Left renal pelvis (tissue), 4 donors: ENCODE results near the gene RASSF8. TPM values are rescaled to one million over a fixed set of nuclear protein-coding genes. Genes with fewer than 3 reads are reported as not detected.

Experiments used
- DNase-seq, 4 donors: peaks; one replicate each; pipeline ENCODE4 v3.0.0-alpha.2; 2013; ENCODE audit warnings: low read depth in 4 of 4, low spot score in 3 of 4
- polyA plus RNA-seq, 4 donors: library from polyadenylated mRNA; unstranded; fragments of 120-200 nt; gene quantifications; one replicate each; pipeline ENCODE4 v1.2.1, GENCODE V29; 2013; ENCODE audit not compliant: insufficient read length in 4 of 4

The RASSF8 gene
- polyA plus RNA-seq, 4 donors = 61.6 to 76.0 (median 69.8) TPM

DNA sequence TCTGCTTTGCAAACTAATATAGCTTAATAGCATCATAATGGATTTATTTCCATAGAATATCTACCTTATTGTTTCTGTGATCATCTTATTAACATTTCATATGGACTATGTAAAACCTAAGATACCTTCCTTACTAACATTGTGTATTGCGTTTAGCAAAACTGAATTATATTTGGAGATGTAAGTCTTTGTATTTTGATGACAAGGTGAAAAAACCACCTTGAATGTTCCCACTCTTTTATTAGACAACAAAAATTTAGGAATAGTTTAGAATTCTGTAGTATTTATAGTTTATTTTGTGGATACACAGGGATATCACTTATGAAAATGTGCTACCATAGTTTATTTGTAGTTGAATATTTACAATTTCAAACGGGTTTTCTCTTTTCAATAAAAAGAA is 32.0 kb downstream of the RASSF8 start:
- no peak for DNase-seq

GRCh38 chr12:25992026-25992782 is 33.7 kb downstream of the RASSF8 start:
- DNase-seq = no peak

DNA sequence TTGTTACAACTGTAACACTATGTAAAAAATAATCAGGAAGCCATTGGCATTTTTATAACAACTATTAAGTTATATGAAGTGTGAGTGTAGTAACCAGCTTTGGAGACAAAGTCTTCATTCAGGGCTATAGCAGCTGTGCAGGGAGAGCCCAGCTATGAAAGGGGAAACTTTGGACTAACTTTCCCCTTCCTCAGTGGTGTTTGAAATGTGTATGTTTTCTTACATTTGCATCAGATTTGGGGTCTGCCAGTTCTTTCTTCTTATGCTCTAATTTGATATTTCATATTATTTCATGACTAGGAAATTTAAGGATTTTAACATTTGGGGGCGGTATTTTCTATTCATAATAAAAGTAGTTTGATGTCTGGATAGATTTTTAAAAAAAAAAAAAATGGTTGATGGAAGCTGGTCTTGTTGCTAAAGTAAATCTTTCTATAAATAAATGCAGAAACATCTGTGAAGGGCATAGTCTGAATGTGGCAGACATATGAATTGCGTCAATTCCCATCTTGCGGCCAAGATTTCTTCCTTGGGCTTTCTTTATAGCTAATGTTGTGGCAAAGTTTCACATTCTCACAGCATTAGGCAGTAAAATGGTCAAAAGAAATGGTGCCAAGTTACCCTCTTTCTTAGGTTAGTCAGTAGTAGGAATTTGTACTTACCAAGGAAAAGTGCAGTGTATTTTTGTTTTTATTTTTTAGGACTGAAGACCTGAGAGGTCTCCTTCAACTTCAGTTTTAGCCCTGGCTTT is 35.6 kb downstream of the RASSF8 start:
- no peak for DNase-seq

DNA sequence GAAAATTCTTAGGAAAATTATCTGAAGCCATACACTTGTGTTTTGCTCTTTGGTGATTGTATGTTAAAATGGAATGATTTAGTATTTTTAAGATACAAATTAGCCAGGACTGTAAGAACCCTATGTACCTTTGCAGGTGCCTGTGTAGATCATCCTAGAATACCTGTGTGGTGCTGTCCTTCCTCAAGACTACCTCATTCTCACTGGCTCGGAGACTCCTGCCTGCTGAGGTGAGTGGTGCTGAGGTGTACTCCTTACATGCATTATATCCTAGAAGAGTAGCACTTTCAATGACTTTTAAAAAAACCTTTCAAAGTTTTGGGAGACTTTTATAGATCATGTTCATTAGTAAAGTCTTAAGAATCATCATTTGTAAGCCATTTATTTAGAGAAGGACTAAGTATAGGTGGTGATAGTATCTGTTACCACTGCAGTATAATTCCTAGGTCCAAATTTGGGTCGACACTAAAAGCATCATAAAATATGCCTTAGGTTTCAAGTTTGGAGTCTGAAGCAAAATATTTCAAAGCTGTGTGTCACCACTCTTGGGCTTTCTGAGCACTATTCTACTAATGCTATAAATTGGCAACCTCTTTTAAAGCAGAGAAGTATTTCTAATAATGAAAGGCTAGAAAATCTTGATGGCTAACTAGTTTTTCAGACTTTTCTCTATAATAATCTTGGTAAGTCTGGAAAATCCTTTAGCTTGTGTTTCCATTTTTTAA is 36.6 kb downstream of the RASSF8 start:
- DNase-seq = no peak

DNA sequence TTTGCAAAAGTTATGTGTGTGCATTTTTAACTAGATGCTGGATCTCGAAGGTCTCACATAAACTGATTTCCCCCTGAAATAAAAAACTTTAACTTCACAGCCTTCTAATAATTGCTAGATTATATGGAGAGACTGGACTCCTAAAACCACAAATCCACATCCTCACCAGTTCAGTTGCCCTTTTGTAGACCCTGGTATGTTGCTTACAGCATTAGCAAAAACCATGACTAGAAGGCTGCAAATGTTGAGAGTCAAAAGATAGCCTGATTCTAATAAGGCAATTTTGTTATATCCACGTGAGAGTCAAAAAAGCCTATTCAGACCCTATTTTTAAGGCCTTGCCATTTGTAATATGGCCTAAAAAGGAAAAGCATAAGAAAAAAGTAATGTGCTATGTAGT is 37.4 kb downstream of the RASSF8 start:
- DNase-seq = no peak

DNA sequence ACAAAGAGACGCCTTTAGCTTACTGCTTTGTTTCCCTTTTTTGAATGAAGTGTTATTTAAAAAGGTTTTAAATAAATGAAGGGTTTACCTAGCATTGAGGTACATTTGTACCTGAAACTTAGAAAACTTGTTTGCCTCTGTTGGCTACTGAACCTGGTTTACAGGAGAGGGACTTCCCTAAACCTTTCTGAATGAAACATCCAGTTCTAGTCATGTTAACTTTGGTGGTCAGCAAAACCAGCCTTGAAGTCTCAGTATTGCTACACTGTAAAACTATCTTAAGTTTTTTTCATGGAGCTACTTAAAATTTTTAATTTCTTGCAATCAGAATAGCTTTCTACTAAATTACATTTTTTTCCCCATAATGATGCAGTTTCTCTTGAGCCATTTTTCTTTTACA is 38.2 kb downstream of the RASSF8 start:
- DNase-seq = no peak

- DNase-seq = no peak
Measured at GRCh38 chr12:25997201-25997963, 38.9 kb downstream of the RASSF8 start.

GRCh38 chr12:26000898-26001297 is 42.4 kb downstream of the RASSF8 start:
- no peak for DNase-seq

DNA sequence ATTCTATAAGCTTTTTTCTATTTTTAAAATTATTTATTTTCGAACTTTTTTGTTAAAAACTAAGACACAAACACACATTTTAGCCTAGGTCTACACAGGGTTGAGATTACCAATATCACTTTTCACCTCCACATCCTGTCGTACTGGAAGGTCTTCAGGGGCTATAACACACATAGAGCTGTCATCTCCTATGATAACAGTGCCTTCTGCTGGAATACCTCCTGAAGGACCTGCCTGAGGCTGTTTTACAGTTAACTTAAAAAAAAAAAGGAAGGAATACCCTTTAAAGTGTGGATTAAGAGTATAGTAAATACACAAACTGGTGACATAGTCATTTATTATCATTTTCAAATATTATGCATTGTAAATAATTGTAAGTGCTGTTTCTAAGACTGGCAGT is 43.0 kb downstream of the RASSF8 start:
- DNase-seq = no peak

- DNase-seq = no peak
Measured at GRCh38 chr12:26003065-26003464, 44.6 kb downstream of the RASSF8 start.

DNA sequence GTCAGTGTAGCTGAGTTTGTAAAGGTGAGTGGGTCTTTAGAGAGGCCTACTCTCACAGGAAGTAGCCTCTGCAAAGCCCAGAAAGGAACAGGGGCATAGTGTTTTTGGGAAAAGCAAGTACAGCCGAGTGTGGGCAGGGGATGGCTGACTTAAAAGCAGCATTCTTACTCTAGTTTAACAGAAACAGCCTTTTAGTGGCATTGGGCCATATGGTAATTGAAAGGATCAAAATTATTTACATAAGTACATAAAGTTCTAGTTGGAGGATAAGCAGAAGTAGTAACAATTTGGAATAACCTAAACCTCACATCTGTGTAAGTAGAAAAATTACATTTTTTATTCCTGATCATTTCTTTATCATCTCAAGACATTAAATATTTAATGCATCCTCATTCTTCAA is 49.1 kb downstream of the RASSF8 start:
- DNase-seq = no peak

DNA sequence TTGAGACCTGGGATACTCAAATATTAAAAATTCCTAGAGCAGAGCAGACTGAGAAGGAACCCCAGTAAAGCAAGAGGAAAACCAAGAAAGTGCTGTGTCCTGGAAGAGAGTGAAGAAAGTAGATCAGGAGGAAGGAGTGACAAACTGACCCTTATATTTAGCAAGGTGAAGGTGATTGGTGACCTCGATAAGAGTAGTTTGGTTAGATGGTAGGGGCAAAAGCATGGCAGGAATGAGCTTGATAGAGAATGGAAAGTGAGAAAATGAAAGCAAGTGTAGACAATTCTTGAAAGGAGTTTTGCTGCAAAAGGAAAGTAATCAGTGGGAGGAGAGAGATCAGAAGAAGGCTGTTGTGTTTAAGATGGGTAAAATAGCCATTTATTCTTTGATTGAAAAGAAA is 51.1 kb downstream of the RASSF8 start:
- DNase-seq = no peak

DNA sequence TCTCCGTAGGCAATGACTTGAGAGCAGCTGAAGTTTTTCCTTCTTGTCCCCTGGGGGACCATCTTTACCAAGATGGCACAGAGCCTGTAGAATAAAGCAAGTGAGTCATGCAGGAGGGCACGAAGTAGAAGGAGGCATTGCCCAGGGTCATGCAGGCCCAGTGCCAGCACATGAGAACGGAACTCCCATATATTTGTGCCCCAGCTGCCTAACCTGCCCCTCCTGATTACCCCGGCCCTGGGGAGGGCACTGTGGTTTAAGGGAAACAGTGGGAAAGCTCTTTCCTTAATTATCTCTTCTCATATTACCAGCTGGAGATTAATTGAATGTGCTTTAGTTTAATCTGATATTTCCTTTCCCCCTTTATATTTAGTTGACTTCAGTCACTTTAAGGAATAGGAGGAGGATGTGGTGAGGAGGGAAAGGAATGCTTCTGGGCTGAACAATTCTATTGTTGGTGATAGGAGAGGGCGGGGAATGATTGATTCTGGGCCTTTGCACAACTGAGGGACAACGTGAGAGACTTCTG is 51.9 kb downstream of the RASSF8 start:
- no peak for DNase-seq

GRCh38 chr12:26011099-26011498 is 52.6 kb downstream of the RASSF8 start:
- no peak for DNase-seq

- DNase-seq = no peak
Measured at GRCh38 chr12:26014085-26014484, 55.6 kb downstream of the RASSF8 start.

GRCh38 chr12:26016516-26016915 is 58.0 kb downstream of the RASSF8 start:
- no peak for DNase-seq

DNA sequence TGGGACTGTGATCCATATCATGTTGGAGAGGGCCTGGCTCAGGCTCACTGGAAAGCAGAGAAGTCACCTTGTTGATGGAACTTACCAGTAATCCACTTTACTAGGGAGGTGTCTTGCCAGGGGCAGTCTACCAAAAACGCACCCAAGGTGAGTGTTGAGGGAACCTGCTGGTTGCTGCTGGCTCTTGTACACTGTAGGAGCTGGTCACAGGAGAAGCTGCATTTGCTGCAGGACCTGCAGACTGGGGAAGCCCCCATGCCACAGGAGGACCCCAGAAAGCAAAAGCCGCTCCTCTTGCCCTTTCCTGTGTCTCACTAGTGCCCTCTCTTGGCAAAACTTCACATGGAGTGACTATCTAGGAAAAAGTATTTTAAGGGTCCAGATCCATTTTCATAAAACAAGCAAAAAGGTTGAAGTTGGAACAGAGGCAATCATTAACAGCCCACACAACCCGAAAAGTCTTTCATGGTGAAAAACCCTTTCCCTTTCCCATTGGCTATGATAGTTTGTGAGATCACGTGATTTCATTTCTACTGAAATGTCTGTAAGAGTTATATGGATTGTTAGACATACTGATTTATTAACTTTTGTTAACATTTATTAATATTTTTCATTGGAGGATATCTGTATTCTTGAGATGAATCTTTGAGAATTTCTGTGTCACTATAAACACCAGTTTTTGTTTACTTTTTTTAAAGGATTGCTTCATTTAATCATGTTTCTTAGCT is 59.2 kb downstream of the RASSF8 start:
- no peak for DNase-seq

- DNase-seq = no peak
Measured at GRCh38 chr12:26018926-26019325, 60.4 kb downstream of the RASSF8 start.

DNA sequence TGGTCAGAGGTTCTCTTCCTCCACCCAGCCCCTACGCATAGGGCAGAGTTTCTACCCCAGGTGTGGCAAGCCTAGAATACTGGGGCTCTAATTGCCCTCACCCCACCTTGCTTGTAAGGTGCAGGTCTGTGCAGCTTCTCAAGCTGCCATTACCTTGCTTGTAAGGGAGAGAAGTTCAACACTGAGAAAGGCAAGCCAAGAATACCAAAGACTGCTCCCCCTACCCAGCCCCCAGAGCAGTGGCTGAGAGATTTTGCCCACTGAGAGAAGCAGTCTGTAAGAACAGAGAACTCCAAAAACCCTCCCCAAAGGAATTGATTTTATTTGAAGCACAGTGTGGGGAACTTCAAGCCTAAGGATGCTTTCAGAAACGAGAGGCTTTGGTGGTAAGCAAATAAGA is 63.1 kb downstream of the RASSF8 start:
- no peak for DNase-seq

DNA sequence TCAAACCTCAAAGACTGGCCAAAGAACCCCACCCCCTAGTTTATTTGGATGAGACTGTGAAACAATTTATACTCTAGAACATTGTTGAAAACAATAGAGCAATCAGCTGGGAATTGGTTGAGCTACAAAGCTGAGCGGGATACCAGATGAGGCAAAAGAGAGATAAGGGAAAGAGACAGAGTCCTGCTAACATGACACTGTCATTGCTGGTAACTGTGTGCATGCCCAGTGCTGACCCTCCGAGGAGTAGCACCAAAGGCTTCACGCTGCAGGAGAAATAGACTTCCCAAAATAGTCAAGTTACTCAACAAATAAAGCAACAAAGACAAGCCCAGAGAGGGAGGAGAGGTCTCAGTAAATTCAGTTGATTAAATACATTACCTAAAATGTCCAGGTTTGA is 63.6 kb downstream of the RASSF8 start:
- no peak for DNase-seq
